ENCODE measurements around the gene SLC12A8.

DNA sequence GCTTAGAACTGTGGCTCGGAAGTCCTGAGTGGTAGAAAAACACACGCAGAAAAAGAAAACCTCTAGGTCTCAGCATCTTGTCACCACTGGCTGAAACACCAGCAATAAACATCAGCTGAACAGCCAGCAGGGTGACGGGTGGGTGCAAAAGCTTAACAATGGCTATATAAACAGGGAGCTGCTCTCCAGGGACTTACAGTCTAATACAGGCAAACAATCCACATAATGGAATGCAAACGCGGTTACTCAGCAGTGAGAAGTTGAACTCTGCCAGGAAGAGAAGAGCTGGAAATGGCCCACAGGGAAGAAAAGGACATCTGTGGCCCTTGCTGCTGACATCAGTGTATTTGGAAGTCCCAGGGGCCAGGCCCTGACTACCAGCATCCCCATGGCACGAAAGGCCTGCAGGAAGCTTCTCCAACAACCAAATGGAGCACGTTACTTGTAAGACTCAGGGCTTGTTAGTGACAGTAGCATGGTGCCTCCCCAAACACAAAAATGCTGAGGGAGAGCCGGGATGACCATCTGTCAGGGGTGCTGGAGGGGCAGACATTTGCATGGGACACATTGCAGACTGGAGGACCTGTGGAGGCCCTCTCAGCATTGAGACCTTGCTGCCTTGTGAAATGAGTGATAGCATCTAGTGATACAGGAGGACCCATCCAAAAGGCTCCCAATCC, 159.8 kb downstream of the SLC12A8 start:
- TF ChIP-seq, protein P1, sequence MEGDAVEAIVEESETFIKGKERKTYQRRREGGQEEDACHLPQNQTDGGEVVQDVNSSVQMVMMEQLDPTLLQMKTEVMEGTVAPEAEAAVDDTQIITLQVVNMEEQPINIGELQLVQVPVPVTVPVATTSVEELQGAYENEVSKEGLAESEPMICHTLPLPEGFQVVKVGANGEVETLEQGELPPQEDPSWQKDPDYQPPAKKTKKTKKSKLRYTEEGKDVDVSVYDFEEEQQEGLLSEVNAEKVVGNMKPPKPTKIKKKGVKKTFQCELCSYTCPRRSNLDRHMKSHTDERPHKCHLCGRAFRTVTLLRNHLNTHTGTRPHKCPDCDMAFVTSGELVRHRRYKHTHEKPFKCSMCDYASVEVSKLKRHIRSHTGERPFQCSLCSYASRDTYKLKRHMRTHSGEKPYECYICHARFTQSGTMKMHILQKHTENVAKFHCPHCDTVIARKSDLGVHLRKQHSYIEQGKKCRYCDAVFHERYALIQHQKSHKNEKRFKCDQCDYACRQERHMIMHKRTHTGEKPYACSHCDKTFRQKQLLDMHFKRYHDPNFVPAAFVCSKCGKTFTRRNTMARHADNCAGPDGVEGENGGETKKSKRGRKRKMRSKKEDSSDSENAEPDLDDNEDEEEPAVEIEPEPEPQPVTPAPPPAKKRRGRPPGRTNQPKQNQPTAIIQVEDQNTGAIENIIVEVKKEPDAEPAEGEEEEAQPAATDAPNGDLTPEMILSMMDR (IDR thresholded peaks at IDR 0.05) = no peak
- no peak for TF ChIP-seq EZH2 (IDR thresholded peaks at IDR 0.05; ENCODE audit: borderline replicate concordance, insufficient read depth, low read depth, low read length, poor library complexity, severe bottlenecking)

Measured in B cell (primary cell).